Ishikawa (cell line): ENCODE measurements around the gene FGF1.

ENCODE experiments used
- CEBPB ChIP-seq: IDR thresholded peaks from 2 replicates; pipeline ENCODE4 v1.6.1; 2012
- CREB1 ChIP-seq: IDR thresholded peaks from 2 replicates; pipeline ENCODE4 v1.6.1; 2012; ENCODE audit warnings: low read depth
- EGR1 ChIP-seq: IDR thresholded peaks from 2 replicates; pipeline ENCODE4 v1.6.1; 2012
- EP300 ChIP-seq: IDR thresholded peaks from 2 replicates; pipeline ENCODE4 v1.6.1; 2012; ENCODE audit warnings: borderline replicate concordance
- FOXM1 ChIP-seq: IDR thresholded peaks from 2 replicates; pipeline ENCODE4 v1.6.1; 2012; ENCODE audit warnings: low read depth, borderline replicate concordance
- MAX ChIP-seq: IDR thresholded peaks from 2 replicates; pipeline ENCODE4 v1.6.1; 2012
- NFIC ChIP-seq: IDR thresholded peaks from 2 replicates; pipeline ENCODE4 v1.6.1; 2012
- RAD21 ChIP-seq: IDR thresholded peaks from 2 replicates; pipeline ENCODE4 v1.6.1; 2012; ENCODE audit warnings: low read depth
- TAF1 ChIP-seq: IDR thresholded peaks from 2 replicates; pipeline ENCODE4 v1.6.1; 2012; ENCODE audit warnings: low read depth, mild to moderate bottlenecking
- TCF12 ChIP-seq: IDR thresholded peaks from 2 replicates; pipeline ENCODE4 v1.6.1; 2012; ENCODE audit warnings: low read depth
- TEAD4 ChIP-seq: IDR thresholded peaks from 2 replicates; pipeline ENCODE4 v1.6.1; 2012
- YY1 ChIP-seq: IDR thresholded peaks from 2 replicates; pipeline ENCODE4 v1.6.1; 2012; ENCODE audit warnings: low read depth
- ZBTB7A ChIP-seq: IDR thresholded peaks from 2 replicates; pipeline ENCODE4 v1.6.1; 2012; ENCODE audit warnings: low read depth
- TF ChIP-seq, protein P1 (sequence below): IDR thresholded peaks from 2 replicates; pipeline ENCODE4 v1.6.1; 2012; ENCODE audit warnings: low read depth, mild to moderate bottlenecking
- TF ChIP-seq, protein P2 (sequence below): IDR thresholded peaks from 2 replicates; pipeline ENCODE4 v1.6.1; 2012

Gene FGF1

GRCh38 chr5:142642427-142642826 lies 43.5 kb downstream of the FGF1 start:
- TF ChIP-seq MAX (no peak), ZBTB7A (no peak), RAD21 (no peak), EGR1 (no peak), CREB1 (no peak), CEBPB (no peak), FOXM1 (no peak), TCF12 (no peak), YY1 (no peak), NFIC (no peak), TEAD4 (no peak), EP300 (no peak), TAF1 (no peak)
- TF ChIP-seq, protein P1, sequence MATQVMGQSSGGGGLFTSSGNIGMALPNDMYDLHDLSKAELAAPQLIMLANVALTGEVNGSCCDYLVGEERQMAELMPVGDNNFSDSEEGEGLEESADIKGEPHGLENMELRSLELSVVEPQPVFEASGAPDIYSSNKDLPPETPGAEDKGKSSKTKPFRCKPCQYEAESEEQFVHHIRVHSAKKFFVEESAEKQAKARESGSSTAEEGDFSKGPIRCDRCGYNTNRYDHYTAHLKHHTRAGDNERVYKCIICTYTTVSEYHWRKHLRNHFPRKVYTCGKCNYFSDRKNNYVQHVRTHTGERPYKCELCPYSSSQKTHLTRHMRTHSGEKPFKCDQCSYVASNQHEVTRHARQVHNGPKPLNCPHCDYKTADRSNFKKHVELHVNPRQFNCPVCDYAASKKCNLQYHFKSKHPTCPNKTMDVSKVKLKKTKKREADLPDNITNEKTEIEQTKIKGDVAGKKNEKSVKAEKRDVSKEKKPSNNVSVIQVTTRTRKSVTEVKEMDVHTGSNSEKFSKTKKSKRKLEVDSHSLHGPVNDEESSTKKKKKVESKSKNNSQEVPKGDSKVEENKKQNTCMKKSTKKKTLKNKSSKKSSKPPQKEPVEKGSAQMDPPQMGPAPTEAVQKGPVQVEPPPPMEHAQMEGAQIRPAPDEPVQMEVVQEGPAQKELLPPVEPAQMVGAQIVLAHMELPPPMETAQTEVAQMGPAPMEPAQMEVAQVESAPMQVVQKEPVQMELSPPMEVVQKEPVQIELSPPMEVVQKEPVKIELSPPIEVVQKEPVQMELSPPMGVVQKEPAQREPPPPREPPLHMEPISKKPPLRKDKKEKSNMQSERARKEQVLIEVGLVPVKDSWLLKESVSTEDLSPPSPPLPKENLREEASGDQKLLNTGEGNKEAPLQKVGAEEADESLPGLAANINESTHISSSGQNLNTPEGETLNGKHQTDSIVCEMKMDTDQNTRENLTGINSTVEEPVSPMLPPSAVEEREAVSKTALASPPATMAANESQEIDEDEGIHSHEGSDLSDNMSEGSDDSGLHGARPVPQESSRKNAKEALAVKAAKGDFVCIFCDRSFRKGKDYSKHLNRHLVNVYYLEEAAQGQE, result no peak
- TF ChIP-seq, protein P2, sequence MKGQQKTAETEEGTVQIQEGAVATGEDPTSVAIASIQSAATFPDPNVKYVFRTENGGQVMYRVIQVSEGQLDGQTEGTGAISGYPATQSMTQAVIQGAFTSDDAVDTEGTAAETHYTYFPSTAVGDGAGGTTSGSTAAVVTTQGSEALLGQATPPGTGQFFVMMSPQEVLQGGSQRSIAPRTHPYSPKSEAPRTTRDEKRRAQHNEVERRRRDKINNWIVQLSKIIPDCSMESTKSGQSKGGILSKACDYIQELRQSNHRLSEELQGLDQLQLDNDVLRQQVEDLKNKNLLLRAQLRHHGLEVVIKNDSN, result no peak

- TF ChIP-seq, protein P2, result no peak
- TF ChIP-seq TCF12 (no peak), EP300 (no peak), TEAD4 (no peak), NFIC (no peak), CEBPB (no peak), ZBTB7A (no peak), FOXM1 (no peak), MAX (no peak), CREB1 (no peak), TAF1 (no peak), RAD21 (no peak)
- TF ChIP-seq, protein P1, result no peak
These were observed 44.2 kb downstream of the FGF1 start for GRCh38 chr5:142641711-142642110.

GRCh38 chr5:142640316-142641005 lies 45.4 kb downstream of the FGF1 start:
- TF ChIP-seq YY1, result no peak
- TF ChIP-seq, protein P1, result no peak
- no peak for TF ChIP-seq MAX
- no peak for TF ChIP-seq TEAD4
- no peak for TF ChIP-seq TCF12
- TF ChIP-seq ZBTB7A, result no peak
- no peak for TF ChIP-seq NFIC
- no peak for TF ChIP-seq TAF1
- no peak for TF ChIP-seq EGR1

GRCh38 chr5:142639455-142639854 lies 46.4 kb downstream of the FGF1 start:
- TF ChIP-seq, protein P1, result no peak
- TF ChIP-seq, protein P2, result no peak
- TF ChIP-seq RAD21 (no peak), CREB1 (no peak), TAF1 (no peak), FOXM1 (no peak), TEAD4 (no peak), EP300 (no peak), EGR1 (no peak), CEBPB (no peak), TCF12 (no peak)
